ENCODE data around the gene TRIM46.

Gene TRIM46

DNA sequence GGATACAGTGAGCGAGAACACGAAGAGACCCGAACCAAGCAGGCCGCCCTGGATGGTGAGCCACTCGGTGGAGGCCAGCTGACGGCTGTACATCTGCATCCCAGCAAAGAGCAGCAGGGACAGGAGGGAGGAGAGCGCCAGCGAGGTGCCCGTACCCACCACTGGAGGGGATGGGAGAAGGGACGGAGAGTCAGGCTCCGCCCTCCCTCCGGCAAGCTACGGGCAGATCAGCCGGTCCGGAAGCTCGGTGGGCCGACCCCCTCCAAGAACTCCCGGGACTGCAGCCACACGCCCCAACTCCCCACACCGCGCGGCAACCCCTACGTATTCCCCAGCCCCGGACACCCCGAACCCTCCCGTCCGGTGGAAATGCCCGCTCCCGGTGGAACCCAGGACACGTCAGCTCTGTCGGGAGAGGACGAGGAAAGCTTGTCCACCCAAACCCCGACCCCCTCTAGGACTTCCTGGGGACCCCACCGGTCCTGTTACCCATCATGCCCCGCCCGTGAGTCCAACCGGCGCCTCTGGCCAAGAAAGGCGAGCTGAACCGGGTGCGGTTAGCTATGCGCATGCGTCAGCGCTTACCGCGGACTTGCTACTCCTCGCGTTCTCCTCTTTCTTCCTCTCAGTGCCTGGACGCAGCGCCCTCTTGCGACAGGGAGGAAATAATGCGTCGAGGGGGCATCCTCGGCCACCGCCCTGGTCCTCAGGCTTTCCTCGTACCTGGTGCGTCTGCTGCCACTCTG lies 744 bp upstream of the TRIM46 start, which contains the start of gene KRTCAP2:
Gene KRTCAP2, minus strand, starts transcription at position 573 of the 746 bp plus-strand sequence. Its CDS starts 80 bp downstream, at position 493.
- peak; percentile 99 for DNase-seq

DNA sequence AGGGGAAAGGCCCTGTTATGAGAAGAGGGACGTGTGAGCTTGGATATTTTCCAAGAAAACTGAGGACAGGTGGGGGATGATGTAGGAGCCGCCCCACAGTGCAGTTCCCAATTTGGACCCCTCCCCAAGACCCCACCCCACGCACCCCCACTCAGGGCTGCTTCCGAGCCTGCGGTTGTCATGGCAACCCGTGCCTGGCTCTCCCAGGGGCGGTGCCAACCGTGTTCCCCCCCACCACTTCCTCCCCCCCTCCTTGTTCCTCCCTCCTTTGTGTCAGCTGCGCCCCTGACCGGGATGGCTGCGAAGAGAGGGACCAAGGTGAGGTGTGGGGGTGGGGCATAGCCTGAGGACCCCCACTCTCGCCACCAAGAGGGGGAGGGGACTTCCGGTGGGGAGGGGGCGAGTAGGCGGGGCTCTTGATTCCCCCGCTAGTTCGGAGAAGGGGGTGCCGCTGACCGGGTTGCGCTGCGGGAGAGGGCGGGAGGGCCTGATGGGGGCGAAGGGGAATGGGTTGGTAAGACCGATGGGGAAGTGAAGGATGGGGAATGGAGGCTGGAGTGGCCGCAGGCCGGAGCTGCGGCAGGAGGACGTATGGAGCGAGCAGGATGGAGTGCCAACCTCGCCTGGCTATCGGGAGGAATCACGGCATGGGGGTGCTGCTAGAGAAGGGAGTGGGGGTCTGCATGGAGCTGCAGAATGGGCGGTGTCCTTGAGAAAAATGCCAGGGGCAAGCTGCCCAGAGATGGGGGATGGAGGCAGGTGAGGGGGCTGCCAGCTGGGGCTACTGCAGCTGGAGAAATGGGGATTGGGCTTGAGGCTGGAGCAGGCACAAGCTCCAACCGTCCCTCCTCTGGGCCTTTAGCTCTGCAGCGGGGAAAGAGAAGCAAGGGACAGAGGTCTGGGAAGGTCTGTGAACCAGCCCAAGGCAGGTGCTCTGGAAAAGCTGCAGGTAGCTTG lies 953 bp downstream of the TRIM46 start:
- peak; percentile 28 for DNase-seq

DNA sequence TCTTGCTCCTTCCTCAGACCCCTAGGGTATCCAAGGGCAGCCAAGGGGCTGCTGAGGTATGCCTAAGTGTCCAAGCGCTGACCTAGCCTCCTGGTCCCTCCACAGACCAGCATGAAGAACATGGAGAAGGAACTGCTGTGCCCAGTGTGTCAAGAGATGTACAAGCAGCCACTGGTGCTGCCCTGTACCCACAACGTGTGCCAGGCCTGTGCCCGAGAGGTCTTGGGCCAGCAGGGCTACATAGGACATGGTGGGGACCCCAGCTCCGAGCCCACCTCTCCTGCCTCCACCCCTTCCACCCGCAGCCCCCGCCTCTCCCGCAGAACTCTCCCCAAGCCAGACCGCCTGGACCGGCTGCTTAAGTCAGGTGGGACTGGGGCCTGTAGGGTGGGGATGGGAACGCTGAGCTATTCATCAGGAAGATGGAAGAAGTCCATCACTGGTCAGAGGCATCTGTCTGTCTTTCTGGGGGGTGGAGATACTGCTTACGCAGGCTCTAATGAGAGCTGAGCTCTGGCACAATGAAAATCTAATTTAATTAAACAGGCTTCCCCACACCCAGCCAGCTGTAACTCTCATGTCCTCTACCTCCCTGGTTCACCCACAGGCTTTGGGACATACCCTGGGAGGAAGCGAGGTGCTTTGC lies 1.8 kb downstream of the TRIM46 start:
- peak; percentile 2 for DNase-seq

DNA sequence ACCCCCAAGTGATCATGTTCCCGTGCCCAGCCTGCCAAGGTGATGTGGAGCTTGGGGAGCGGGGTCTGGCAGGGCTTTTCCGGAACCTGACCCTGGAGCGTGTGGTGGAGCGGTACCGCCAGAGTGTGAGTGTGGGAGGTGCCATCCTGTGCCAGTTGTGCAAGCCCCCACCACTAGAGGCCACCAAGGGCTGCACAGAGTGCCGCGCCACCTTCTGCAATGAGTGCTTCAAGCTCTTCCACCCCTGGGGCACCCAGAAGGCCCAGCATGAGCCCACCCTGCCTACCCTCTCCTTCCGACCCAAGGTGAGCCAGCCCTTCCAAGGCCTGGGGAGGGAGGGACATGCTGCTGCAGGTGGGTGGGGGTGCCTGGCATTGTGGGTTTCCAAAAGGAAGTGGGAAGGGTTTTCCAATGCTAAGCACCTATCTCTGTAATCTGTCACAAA lies 2.3 kb downstream of the TRIM46 start:
- DNase-seq: peak; percentile 75

DNA sequence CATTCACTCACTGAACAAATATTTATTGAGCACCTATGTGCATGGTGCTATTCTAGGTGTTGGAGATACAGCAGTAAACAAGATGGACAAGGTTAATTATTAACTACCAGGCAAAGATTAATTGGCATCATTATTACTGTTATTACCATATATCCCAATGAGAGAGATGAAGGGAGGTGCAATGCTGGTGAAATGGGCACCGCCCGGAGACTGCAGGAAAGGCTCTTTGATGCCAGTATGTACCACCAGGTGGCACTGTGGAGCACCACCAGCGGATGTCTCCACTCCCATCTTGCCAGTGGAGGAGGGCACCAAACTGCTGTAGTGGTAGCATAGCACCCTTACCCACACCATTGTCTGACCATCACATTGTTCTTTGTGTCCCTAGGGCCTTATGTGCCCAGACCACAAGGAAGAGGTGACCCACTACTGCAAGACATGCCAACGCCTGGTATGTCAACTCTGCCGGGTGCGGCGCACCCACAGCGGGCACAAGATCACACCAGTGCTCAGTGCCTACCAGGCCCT lies 3.0 kb downstream of the TRIM46 start:
- peak; percentile 92 for DNase-seq

DNA sequence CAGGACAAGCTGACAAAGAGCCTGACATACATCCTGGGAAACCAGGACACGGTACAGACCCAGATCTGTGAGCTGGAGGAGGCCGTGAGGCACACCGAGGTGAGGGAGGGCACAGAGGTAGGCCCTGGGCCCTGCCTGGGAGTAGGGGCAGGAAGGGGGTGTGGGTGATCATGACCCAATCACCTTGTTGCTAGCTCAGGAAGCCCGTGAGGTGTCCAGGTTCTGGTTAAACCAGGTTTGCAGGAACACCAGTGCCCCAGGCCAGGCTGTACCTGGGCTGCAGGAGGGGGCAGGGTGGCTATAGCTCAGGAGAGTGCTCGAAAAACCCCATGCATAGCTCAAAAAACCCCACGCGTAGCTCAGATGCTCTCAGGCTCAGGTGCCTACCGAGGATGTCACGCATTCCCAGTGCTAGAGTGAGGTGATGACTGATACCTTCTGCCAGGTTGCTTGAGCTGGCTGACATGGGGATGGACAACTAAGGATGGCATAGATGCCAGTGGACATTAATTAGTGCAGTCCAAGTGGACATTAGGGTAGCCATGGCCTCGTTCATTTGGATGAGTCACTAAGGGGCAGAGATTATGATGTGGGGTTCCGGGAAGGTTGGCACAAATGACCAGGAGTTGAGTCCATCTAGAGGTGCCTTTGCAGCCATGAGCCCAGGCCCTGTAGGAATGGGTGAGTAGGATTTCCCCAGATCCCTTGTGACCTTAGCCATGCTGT lies 3.7 kb downstream of the TRIM46 start:
- no peak for DNase-seq

DNA sequence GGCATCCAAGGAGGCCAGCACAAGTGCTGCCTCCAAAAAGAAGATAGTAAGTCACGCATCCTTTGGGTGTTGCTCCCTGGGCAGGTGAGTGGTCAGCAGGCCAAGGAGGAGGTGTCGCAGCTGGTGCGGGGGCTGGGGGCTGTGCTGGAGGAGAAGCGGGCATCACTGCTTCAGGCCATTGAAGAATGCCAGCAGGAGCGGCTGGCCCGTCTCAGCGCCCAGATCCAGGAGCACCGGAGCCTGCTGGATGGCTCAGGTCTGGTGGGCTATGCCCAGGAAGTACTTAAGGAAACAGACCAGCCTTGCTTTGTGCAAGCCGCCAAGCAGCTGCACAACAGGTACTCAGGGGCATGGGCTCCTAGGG lies 4.3 kb downstream of the TRIM46 start:
- no peak for DNase-seq

DNA sequence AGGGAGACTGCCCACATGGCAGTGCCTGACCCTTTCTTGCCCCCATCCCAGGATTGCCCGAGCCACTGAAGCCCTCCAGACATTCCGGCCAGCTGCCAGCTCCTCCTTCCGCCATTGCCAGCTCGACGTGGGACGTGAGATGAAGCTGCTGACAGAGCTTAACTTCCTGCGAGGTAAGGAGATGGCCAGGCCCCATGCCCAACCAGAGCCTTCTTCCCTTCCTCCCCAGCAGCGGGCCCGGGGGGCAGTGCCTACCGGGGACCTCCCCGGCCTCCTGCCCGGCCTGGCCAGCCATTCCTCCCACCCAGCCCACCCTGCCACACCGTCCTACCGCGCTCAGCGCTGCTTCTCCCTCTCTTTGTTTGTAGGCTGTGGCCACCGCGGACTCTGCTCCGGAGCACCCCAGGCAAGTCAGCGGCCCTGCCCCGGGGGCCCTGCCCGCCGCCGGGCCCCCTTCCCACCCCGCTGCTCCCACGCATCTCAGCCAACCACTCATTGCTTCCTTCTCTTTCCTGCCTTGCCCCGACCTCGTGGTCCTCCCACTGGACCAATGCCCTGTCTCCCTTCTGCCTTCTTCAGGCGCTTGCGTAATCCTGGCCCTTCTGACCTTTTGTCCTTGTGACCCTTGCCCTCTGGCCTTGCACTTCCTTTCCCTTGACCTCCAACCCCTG lies 4.9 kb downstream of the TRIM46 start:
- DNase-seq: no peak

DNA sequence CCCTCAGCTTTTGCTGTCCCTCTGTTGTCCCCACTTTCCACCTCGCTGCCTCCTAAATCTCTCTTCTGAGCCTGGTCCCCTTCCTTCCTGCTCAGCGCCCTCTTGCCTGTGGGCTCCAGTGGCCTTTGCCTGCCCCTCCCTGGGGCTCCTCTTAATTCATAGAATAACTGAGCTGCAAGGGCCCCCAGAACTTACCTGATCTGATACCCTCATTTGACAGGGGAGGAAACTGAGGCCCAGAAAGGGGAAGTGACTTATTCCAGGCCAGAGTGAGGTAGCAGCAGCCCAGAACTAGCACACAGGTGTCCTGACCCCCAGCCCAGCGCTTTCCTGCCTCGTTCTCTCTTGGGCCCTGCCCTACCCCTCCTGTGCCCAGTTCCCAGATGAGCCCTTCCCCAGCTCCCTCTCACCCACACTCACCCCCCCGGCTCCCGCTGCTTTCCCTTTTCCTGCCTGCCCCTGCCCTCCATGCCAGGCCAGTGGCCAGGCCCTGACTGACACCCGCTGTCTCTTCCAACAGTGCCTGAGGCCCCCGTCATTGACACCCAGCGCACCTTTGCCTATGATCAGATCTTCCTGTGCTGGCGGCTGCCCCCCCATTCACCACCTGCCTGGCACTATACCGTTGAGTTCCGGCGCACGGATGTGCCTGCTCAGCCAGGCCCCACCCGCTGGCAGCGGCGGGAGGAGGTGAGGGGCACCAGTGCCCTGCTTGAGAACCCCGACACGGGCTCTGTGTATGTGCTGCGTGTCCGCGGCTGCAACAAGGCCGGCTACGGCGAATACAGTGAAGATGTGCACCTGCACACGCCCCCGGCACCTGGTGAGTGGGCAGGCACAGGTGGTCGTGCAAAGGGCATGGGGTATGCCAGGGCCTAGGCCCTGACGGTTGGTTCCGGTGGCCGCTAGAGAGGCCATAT lies 5.7 kb downstream of the TRIM46 start:
- DNase-seq: no peak

DNA sequence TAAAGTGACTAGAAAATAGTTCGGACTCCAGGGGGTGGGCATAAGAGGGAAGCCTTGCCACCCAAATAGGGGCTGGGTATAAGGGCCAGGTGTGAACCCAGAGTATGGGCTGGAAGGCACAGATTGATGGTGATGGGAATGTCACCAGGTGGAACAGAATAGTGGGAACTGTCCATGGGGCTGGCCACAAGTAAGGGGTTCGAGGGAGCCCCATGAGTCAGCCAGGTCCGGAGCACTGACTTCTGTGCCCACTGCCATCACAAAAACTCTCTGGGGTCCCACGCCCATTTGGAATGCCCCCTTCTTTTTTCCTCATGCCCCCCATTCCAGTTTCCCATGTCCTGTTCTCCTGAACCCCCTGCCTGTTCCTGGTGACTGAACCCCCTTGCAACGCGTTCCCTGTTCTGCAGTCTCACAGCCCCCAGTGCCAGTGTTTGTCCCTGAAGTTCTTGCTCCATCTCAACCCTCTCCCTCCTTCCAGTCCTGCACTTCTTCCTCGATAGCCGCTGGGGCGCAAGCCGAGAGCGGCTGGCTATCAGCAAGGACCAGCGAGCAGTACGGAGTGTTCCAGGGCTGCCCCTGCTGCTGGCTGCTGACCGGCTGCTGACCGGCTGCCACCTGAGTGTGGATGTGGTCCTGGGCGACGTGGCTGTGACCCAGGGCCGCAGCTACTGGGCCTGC lies 7.9 kb downstream of the TRIM46 start:
- DNase-seq: no peak

DNA sequence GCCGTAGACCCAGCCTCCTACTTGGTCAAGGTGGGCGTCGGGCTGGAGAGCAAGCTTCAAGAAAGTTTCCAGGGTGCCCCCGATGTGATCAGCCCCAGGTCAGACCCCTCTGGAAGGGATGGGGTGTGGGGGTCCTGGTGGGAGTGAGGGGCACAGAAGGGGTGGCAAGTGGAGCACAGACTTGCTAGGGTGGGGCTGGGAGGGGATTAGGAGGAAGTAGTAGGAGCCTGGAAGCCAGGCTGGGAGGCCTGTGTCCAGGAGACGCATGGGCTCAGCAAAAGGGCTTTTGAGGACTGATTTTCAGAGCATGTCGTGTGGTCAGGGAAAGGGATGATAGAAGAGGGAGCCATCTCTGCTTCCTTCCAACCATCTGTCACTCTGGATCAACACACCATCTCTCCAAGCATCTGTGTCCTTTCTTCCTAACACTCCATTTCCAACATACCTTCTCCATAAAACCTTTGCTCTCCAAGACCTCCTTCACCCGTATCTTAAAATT lies 8.5 kb downstream of the TRIM46 start:
- DNase-seq: no peak

DNA sequence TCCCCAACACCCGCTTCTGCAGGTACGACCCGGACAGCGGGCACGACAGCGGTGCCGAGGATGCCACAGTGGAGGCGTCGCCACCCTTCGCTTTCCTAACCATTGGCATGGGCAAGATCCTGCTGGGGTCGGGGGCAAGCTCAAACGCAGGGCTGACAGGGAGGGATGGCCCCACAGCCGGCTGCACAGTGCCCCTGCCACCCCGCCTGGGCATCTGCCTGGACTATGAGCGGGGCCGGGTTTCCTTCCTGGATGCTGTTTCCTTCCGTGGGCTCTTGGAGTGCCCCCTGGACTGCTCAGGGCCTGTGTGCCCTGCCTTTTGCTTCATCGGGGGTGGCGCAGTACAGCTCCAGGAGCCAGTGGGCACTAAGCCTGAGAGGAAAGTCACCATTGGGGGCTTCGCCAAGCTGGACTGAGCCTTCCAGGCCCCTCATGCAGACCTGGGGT lies 10.1 kb downstream of the TRIM46 start:
- DNase-seq: no peak

DNA sequence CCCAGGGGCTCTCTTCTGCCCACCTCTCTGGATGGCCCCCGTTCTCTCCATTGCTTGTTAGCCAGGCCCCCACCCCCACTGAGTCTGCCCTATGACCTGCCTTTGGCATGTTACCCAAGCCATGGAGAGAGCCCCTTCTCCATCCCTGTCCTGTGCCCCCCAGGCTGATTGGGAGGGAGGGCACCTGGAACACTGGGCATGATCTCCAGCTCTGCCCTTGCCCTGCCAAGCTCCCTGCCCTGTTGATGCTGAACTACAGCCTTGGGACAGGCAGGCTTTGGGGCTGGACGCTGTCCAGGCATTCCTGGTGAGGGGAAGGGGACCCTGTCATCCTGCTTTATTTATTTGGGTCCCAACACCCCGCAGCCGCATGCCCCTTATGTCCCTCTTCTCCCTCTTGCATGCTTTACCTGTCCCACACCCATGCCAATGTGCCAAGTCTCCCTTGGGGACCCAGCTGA lies 10.7 kb downstream of the TRIM46 start:
- no peak for DNase-seq

DNA sequence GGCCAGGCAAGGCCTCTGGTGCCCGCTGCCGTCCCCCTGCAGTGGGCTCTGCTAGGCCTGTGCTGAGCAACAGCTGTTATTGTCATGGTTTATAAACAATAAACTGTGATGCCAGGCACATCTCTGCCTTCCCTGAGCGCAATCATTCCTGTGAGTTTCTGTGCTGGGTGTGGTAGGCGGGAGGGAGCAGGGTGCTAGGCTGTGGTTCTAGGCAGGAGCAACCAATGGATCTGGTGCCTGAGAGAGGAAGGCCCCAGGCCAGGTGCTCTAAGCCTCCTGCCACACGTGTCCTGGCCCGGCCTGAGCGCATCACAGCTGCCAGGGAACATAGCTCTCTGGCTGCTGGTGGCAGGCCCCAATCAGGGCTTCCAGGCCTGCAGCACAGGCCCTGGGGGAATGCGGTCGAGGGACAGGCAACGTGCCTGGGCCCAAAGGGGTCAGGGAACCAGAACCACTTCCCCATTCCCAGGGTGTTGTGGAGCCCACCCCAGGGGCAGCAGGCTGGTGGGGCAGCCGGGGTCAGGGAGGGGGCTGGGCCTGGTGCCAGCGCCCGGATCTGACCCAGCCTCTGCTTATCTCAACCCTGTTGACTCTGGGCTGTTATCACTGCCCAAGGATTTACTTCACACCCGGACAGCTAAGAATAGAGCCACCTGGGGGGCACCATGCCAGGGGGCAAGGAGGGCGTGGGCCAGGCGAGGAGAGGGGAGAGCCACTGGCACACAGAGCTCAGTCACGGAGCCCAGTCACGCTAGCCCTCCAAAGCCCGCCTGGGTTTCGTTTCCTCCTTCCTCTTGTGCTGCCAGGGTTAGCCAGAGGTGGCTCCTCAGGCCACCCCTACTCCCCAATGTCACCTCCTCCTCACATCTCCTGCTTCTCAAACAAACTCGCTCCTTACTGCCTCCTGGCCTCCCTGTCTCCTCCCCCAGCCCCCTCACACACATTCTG lies 11.5 kb downstream of the TRIM46 start:
- DNase-seq: peak; percentile 99

DNA sequence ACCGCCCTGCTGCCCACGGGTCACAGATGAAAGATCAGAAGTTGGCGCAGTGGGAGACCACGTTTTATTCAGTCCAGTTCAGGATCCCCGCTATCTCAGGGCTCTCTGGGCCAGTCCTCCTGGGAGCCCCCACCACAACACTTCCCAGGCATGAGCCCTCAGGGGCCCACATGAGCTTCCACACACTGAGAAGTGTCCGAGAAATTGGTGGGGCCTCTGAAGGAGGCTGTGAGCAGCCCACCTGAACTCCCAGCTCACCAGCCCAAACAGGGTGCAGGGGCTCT lies 12.1 kb downstream of the TRIM46 start:
- DNase-seq: no peak

DNA sequence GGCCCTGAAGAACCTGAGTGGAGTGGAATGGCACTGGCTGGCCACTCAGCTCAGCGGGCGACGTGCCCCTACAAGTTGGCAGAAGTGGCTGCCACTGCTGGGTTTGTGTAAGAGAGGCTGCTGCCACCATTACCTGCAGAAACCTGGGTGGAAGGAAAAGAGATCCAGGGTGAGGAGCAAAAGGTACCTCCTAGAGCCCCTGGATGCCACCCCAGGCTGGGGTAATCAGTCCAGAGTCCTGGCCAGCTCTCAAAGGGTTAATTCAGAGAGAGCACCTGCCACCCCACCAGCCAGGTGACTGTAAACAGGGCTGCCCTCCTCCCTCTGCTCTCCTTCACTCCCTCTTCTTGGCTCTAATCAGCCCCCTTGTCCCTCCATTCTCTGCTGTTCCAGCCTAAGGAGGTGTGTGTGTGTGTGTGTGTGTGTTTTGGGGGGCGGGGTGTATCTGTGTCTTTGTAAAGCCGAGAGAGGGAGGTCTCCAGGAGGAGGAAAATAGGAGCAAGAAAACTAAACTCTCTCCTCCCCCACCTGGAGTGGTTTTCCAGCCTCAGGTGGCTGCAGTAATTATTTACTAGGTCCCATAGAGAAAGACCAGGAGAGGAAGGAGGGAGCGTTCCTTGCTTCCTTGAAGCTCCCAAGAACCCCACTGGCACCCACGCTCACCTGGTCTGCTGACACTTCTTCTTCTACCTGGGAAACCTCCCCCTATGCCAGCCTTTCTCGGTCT lies 12.6 kb downstream of the TRIM46 start:
- DNase-seq: peak; percentile 57

DNA sequence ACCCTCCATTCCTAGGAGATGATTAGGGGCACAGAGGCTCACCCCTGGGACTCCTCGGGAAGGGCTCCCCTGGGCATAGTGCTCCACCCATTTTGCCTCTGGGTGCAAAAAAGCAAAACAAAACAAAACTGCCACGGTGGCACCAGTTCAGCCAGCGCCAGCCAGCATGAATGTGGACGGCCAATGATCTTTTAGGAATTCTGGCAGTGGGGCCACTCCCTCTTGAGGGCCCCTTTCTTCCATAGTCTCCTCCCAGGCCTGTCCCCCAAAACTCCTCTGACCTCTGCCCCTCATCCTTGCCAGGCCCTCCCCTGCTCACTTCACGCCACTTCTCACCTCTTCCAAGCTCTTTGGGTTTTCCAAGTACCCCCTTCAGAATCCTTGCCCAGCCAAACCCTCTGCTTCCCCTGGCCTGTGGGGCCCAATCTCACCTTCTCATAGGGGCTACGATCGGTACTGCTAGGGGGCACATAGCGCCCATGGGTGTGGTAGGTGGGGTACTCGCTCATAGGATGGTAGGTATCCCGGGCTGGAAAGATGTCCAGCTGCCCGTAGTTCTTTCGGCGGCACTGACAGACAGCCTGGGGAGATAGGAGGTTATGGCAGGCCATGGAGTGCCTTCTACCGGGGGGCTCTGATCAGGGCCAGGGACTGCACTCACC lies 13.3 kb downstream of the TRIM46 start:
- DNase-seq: no peak

All from RPMI8226 (cell line).